Measurements from ENCODE around the gene NHSL1. TPM values are rescaled to one million over a fixed set of nuclear protein-coding genes. Genes with fewer than 3 reads are reported as not detected.

NHSL1 gene
- total and polyA plus RNA-seq, 2 of the 8 experiments (the other 6 are each of a cell fraction or from before 2014, with no cell fraction given), result 7.2 to 32.4 TPM

DNA sequence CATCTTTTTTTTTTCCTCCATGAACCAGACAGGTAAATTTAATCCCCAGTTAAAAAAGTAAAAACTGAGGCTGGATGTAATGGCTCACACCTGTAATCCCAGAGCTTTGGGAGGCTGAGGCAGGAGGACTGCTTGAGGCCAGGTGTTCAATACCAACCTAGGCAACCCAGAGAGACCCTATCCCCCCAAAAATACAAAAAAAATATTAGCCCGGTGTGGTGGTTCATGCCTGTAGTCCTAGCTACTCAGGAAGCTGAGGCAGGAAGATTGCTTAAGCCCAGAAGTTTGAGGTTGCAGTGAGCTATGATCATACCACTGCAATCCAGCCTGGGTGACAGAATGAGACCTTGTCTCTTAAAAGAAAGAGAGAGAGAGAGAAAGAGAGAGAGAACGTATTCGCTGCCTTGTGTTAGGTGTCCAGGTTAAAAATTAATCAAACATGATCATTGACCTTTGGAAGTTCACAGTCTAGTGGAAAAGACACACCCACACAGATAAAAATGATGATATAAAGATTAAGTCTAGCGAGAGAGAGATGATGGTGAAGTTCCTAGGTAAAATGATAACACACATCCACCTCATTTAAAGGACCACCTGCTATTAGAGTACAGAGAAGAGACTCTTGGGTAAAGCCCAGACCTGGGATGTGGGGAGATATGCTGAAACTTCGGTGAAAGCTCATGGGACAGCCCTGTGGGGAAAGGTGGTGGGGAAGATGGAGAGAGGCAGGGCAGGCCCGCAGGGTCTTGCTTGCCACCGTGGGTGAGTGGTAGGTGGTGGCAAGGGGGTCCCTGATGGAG lies 4.8 kb upstream of the NHSL1 start (continued):
- TF ChIP-seq RNF2 (IDR thresholded peaks at IDR 0.05; ENCODE audit: borderline replicate concordance, low read depth, low read length, missing control alignments, poor library complexity, severe bottlenecking) (no peak), SRF (IDR thresholded peaks at IDR 0.05; ENCODE audit: low read depth, low read length) (no peak)
